ENCODE measurements around the gene CASQ2.

- TF ChIP-seq CTCF (IDR thresholded peaks at IDR 0.05): no peak
- TF ChIP-seq EP300 (IDR thresholded peaks at IDR 0.05): no peak
- TF ChIP-seq POLR2A (IDR thresholded peaks at IDR 0.05): no peak
These were observed 54.6 kb downstream of the CASQ2 start for GRCh38 chr1:115713906-115714305.
